NCI-H2081 treated with DMSO at 0.1 percent for 48 hours (cell line): ENCODE results near the gene DSP.

Source experiments
- DNase-seq: peaks from one replicate; lab custom pipeline; 2025; lab: John Stamatoyannopoulos, UW

The DSP gene, protein sequence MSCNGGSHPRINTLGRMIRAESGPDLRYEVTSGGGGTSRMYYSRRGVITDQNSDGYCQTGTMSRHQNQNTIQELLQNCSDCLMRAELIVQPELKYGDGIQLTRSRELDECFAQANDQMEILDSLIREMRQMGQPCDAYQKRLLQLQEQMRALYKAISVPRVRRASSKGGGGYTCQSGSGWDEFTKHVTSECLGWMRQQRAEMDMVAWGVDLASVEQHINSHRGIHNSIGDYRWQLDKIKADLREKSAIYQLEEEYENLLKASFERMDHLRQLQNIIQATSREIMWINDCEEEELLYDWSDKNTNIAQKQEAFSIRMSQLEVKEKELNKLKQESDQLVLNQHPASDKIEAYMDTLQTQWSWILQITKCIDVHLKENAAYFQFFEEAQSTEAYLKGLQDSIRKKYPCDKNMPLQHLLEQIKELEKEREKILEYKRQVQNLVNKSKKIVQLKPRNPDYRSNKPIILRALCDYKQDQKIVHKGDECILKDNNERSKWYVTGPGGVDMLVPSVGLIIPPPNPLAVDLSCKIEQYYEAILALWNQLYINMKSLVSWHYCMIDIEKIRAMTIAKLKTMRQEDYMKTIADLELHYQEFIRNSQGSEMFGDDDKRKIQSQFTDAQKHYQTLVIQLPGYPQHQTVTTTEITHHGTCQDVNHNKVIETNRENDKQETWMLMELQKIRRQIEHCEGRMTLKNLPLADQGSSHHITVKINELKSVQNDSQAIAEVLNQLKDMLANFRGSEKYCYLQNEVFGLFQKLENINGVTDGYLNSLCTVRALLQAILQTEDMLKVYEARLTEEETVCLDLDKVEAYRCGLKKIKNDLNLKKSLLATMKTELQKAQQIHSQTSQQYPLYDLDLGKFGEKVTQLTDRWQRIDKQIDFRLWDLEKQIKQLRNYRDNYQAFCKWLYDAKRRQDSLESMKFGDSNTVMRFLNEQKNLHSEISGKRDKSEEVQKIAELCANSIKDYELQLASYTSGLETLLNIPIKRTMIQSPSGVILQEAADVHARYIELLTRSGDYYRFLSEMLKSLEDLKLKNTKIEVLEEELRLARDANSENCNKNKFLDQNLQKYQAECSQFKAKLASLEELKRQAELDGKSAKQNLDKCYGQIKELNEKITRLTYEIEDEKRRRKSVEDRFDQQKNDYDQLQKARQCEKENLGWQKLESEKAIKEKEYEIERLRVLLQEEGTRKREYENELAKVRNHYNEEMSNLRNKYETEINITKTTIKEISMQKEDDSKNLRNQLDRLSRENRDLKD (N-terminal part only)

DNA sequence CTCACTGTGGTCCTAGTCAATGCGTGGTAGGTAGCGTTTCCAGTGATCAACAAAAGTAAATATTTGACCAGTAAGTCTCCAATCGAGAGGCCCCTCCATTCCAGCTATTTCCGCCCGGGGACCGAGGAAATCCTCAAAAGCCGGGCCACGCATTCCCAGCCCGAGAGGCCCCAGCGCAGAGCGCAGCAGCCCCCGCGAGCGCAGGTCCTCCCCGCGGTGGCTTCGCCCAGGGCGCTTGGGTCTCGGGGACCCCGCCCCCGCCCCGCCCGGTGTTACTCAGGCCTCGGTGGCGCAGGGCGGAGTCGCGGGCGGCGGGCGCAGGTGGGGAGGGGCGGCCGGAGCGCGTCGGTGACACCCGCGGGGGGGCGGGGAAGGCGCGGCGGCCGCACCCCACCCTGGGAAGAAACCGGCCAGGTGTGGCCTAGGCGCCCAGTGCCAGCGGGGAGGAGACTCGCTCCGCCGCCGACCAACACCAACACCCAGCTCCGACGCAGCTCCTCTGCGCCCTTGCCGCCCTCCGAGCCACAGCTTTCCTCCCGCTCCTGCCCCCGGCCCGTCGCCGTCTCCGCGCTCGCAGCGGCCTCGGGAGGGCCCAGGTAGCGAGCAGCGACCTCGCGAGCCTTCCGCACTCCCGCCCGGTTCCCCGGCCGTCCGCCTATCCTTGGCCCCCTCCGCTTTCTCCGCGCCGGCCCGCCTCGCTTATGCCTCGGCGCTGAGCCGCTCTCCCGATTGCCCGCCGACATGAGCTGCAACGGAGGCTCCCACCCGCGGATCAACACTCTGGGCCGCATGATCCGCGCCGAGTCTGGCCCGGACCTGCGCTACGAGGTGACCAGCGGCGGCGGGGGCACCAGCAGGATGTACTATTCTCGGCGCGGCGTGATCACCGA, at the start of gene DSP:
Gene DSP, plus strand, starts transcription at position 497 of the 890 bp plus-strand sequence. Its CDS starts 245 bp downstream, at position 742.
- DNase-seq: peak; percentile 11

DNA sequence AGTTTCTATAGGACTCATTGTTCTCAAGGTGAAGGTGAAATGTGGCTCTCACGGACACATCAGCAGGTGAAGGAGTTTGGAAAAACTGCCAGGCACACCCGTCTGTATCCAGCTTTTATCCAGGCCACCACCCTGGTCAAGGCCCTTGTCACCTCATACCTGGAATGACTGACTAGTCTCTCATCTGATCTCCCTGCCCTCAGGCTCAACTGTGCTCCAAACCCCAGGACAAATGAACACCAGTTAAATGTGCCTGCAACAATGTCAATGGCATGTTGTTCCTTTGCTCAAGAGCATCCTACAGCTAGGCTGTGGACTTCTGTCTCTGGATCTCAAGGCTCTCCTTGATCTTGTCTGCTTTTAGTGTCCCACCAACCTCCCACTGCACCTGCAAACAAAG, 47.6 kb upstream of the DSP start:
- no peak for DNase-seq

GRCh38 chr6:7494638-7495037, 46.8 kb upstream of the DSP start:
- DNase-seq: no peak

GRCh38 chr6:7496266-7496875, 45.1 kb upstream of the DSP start:
- no peak for DNase-seq

- no peak for DNase-seq
Measured at GRCh38 chr6:7500752-7501282, 40.7 kb upstream of the DSP start.

DNA sequence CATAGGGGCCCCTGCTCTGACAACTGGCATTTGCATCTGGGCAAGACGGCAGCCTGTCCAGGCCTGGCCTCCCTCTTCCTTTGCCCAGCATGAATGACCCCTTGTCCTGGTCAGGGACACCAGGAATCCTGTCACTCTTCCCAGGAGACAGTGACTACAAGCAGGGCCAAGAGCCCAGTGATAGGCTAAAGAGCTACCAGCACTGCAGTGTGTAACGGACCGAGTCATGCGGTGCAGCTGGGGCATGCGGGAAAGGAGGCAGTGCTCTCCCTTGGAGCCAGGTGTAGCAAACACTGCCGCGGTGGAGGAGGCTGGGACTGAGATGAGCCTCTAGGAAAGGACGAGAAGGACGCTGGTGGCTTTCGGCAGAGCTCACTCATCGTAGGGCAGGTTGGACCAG, 38.7 kb upstream of the DSP start:
- no peak for DNase-seq

- DNase-seq: no peak
Measured at GRCh38 chr6:7504041-7504440, 37.4 kb upstream of the DSP start.

DNA sequence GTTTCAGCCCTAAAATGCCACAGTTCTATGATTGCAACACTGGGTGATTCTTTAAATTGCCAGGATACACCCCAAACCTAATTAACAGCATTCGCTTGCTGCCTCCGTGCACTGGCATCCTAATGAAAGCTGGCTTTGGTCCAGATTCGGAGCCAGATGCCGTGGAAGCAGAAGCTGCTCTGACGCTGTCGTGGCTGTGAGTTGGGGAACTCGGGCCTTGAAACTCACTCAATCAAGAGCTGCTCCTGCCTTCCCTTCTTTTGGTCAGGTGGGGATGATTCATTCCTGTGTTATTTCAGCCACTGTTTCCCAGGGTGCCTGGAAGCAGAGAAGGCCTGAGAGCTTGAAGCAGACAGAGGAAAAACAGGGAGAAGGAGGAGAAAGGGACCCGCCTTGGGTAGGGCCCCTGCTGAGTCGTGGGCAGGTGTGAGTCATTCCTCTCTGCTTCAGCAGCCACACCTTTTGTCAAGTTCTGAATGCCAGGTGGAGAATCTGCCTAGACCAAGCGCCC, 36.2 kb upstream of the DSP start:
- peak; percentile 24 for DNase-seq

- DNase-seq: no peak
Measured at GRCh38 chr6:7507600-7507999, 33.9 kb upstream of the DSP start.

GRCh38 chr6:7512320-7512719, 29.2 kb upstream of the DSP start:
- no peak for DNase-seq

DNA sequence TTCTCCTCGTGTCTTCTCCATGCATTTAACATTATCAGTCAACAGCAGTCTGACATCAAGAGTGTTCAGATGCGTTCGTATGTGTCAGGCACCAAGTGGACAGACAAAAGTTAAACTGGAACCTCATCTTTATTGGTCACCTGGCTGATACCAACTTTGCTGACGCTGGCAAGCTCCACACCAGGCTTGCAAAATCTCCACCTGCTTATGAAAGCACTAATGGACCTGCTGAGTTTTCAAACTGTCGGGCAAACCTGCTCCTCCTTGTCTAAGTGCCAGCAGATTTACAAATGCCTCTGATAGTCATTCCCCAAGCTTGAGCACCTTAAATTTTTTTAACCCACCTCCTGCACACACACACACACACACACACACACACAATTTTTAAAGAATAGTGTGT, 27.9 kb upstream of the DSP start:
- DNase-seq: no peak

- no peak for DNase-seq
Measured at GRCh38 chr6:7515363-7515762, 26.1 kb upstream of the DSP start.

DNA sequence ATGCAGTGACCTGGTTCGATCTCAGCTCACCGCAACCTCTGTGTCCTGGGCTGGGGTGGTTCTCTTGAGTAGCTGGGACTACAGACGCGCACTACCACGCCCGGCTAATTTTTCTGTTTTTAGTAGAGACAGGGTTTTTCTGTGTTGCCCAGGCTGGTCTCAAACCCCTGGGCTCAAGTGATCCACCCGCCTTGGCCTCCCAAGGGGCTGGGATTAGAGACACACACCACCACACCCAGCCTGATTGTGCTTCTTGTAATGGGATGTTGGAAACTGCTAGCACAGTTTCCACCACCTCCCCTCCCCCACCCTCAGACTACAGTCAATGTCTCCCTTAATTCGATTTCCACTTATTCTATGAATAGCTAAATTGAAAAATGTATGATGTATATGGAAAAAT, 22.6 kb upstream of the DSP start:
- no peak for DNase-seq

DNA sequence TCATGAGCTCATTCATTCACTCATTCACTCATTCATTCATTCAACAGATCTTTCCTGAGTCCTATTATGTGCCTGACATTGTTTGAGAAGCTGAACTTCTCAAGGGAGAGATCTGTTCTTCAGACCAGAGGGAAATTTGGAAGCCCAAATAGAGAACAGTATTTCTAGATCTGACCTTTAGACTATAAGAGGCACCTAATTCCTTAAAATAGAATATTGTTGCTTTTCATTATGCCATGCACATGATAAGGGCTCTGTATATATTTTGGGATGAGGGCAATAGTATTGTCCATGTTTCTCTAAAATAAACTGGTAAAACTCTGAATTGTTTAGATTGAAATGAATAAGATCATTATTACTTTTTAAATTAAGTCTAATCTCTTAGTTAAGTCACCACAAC, 18.6 kb upstream of the DSP start:
- DNase-seq: no peak

GRCh38 chr6:7523922-7524321, 17.5 kb upstream of the DSP start:
- DNase-seq: no peak

DNA sequence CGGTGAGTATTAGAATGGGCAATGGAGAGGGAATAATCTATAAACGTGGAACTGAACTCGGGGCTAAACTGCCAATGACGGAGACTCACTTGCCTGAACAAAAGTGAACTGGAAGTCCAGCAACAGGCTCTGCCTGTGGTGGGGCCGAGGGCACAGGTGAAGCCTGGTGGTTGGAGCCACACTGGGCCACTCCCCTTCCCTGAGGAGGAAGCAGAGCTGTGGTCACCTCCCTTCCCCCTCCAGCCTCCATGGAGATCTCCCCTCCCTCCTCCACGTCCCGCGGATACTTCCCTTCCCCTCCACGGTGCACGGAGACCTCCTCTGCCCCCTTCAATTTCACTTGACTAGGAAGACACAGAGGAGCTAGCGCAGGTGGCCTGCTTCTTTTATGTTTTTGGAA, 14.7 kb upstream of the DSP start:
- no peak for DNase-seq

DNA sequence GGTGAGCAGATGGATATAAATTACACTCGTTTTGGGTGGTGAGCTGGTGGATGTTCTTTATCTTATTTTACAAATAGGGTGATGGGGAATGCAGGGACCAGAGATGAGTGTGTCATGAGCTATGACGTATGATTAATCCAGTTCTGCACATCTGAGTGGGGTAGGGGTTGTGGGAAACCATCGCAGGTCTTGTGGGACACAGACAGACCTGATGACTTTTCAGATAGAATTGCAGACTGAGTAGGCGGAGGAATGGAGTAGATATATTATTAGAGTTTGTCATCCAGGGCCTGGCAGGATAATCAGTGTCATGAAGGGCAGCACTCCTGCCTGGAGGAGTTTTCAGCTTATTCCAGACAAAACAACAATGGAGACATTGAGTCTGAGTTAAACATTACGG, 12.9 kb upstream of the DSP start:
- DNase-seq: no peak

- no peak for DNase-seq
Measured at GRCh38 chr6:7529141-7529540, 12.3 kb upstream of the DSP start.

DNA sequence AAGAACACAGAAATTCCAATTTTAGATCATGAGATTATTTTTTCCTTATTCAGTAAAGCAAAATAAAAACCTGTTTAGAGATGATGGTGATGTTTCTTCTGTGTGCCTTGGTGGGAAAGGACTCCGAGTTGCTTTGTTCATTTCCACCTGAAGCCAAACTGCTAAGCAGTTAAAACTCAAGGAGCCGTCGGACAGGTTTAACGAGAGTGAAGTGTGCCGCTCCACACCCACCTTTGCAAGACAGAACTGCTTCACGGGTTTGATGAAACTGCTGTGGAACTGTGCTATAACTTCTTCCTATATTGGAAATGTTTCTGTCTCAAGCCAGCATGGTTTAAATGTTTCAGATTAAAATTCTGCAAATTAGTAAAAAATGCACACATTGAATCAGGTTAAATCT, 9.2 kb upstream of the DSP start:
- DNase-seq: no peak

DNA sequence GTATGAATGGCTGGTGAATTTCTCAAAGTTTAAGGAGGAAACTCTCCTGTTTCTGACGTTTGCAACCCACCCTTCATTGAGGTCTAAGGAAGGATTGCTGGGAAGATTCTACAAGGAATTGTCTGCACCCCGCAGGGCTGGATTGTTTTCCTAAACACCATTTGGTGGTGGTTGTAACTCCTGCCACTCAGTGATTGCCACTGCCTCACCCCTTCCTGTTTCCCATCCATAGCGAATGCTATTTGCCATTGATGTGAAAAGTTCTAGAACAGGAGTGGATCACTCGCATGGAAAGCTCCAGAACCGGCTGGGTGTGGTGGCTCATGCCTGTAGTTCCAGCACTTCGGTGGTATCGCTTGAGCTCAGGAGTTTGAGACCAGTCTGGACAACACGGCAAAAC, 8.7 kb upstream of the DSP start:
- no peak for DNase-seq

- no peak for DNase-seq
Measured at GRCh38 chr6:7534192-7534591, 7.3 kb upstream of the DSP start.
